GM12874 (cell line): Measurements from ENCODE around the gene MTARC1.
A peak's percentile ranks its signal among the peaks of the same experiment; 100 is the strongest.

Experiments
- TF ChIP-seq, protein P1 (sequence below): IDR thresholded peaks from 2 replicates; pipeline ENCODE4 v1.5.1; 2011; ENCODE audit warnings: low read depth, mild to moderate bottlenecking, control low read depth, low read length, moderate library complexity; ENCODE audit not compliant: insufficient read depth

Gene MTARC1

DNA sequence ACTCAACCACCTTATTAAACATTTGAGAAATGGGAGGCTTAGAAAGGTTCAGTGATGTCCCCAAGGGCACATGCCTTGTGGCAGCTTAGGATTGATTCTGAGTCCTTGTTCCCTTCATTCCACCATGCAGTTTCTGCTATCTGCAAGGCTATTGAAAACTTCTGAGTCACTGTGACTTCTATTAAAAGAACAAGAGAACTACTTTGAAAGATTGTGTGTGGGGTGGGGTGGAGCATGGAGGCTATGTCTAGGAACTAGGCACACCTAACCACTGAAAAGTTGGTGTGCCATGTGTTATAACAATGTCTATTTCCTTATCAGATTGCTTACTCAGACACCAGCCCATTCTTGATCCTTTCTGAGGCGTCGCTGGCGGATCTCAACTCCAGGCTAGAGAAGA, 10.8 kb downstream of the MTARC1 start:
- TF ChIP-seq, protein P1, sequence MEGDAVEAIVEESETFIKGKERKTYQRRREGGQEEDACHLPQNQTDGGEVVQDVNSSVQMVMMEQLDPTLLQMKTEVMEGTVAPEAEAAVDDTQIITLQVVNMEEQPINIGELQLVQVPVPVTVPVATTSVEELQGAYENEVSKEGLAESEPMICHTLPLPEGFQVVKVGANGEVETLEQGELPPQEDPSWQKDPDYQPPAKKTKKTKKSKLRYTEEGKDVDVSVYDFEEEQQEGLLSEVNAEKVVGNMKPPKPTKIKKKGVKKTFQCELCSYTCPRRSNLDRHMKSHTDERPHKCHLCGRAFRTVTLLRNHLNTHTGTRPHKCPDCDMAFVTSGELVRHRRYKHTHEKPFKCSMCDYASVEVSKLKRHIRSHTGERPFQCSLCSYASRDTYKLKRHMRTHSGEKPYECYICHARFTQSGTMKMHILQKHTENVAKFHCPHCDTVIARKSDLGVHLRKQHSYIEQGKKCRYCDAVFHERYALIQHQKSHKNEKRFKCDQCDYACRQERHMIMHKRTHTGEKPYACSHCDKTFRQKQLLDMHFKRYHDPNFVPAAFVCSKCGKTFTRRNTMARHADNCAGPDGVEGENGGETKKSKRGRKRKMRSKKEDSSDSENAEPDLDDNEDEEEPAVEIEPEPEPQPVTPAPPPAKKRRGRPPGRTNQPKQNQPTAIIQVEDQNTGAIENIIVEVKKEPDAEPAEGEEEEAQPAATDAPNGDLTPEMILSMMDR: no peak

GRCh38 chr1:220798338-220798737, 11.6 kb downstream of the MTARC1 start:
- TF ChIP-seq, protein P1: no peak

GRCh38 chr1:220800262-220800661, 13.5 kb downstream of the MTARC1 start:
- TF ChIP-seq, protein P1: no peak

DNA sequence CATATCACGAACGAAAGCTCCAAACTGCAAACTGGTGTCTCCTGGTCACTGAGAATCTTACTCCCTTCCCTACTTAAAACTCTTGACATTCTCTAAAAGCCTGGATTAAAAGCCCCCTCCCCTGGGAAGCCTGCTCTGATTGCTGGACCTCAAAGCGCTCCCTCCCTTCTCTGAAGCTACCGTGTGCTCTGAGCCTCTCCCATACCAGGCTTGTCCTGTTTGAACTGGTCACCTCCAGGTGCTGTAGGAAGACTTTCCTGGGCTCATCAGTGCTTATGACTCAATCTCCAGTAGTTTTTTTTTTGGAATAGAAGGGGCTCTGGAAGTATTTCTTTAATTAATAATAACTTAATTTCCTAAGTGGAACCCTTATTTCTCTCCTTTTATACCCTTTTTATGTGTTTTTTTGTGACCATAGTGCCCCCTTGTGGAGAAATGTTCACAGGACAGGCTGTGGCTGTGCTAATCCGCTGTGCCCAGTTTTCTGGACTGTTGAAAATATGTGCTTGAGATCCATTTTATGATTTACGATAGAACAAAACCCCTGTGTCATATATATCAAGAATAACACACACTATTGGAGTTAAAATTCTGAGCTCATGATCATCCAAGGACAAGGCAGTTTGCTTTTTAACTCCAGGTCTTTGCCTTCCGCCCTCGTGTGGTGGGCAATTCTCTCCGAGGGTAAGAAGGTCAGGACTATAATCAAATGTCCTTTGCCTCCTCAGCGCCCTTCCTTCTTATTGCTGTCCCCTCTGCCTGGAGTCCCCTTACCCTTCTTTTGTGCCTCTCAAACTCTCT, 16.9 kb downstream of the MTARC1 start:
- TF ChIP-seq, protein P1: peak; percentile 50

GRCh38 chr1:220804202-220804586, 17.5 kb downstream of the MTARC1 start:
- TF ChIP-seq, protein P1: no peak

- TF ChIP-seq, protein P1: no peak
Observed at GRCh38 chr1:220806408-220806807, 19.7 kb downstream of the MTARC1 start.

GRCh38 chr1:220807726-220808125, 21.0 kb downstream of the MTARC1 start:
- TF ChIP-seq, protein P1: no peak
